Panc1 (cell line): ENCODE measurements around the gene ARMC2.

ENCODE experiments used
- TCF7L2 ChIP-seq: IDR thresholded peaks from 2 replicates; pipeline ENCODE4 v1.6.1; 2011; ENCODE audit warnings: mild to moderate bottlenecking, low read depth, low read length, inconsistent platforms
- TF ChIP-seq, protein P1 (sequence below), 2 experiments: IDR thresholded peaks; 2 replicates each; pipeline ENCODE4 v1.6.1; 2011 to 2012; ENCODE audit warnings: low read depth in 2 of 2, control low read depth in 1 of 2, low read length in 1 of 2, mild to moderate bottlenecking in 1 of 2, moderate library complexity in 1 of 2; ENCODE audit not compliant: insufficient read depth in 1 of 2
- TF ChIP-seq, protein P2 (sequence below): fragments of 450-650 bp; IDR thresholded peaks from 2 replicates; pipeline ENCODE4 v1.5.1; 2017; ENCODE audit warnings: mild to moderate bottlenecking

GRCh38 chr6:108839083-108839642 lies 9.1 kb upstream of the ARMC2 start:
- TF ChIP-seq, protein P1, sequence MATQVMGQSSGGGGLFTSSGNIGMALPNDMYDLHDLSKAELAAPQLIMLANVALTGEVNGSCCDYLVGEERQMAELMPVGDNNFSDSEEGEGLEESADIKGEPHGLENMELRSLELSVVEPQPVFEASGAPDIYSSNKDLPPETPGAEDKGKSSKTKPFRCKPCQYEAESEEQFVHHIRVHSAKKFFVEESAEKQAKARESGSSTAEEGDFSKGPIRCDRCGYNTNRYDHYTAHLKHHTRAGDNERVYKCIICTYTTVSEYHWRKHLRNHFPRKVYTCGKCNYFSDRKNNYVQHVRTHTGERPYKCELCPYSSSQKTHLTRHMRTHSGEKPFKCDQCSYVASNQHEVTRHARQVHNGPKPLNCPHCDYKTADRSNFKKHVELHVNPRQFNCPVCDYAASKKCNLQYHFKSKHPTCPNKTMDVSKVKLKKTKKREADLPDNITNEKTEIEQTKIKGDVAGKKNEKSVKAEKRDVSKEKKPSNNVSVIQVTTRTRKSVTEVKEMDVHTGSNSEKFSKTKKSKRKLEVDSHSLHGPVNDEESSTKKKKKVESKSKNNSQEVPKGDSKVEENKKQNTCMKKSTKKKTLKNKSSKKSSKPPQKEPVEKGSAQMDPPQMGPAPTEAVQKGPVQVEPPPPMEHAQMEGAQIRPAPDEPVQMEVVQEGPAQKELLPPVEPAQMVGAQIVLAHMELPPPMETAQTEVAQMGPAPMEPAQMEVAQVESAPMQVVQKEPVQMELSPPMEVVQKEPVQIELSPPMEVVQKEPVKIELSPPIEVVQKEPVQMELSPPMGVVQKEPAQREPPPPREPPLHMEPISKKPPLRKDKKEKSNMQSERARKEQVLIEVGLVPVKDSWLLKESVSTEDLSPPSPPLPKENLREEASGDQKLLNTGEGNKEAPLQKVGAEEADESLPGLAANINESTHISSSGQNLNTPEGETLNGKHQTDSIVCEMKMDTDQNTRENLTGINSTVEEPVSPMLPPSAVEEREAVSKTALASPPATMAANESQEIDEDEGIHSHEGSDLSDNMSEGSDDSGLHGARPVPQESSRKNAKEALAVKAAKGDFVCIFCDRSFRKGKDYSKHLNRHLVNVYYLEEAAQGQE (IDR thresholded peaks at IDR 0.05; ENCODE audit: insufficient read depth in 1 of 2, low read depth in 2 of 2, low read length in 1 of 2), result no peak
- TF ChIP-seq, protein P2, sequence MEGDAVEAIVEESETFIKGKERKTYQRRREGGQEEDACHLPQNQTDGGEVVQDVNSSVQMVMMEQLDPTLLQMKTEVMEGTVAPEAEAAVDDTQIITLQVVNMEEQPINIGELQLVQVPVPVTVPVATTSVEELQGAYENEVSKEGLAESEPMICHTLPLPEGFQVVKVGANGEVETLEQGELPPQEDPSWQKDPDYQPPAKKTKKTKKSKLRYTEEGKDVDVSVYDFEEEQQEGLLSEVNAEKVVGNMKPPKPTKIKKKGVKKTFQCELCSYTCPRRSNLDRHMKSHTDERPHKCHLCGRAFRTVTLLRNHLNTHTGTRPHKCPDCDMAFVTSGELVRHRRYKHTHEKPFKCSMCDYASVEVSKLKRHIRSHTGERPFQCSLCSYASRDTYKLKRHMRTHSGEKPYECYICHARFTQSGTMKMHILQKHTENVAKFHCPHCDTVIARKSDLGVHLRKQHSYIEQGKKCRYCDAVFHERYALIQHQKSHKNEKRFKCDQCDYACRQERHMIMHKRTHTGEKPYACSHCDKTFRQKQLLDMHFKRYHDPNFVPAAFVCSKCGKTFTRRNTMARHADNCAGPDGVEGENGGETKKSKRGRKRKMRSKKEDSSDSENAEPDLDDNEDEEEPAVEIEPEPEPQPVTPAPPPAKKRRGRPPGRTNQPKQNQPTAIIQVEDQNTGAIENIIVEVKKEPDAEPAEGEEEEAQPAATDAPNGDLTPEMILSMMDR, result no peak
- no peak for TF ChIP-seq TCF7L2
